SK-N-SH treated with all-trans-retinoic acid at 6 μM for 48 hours (cell line): ENCODE results near the gene ATL2.

ENCODE experiments used
- RARB ChIP-seq: fragments of 250-450 bp; sonication (Bioruptor Pico); IDR thresholded peaks from 2 replicates; pipeline ENCODE4 v1.8.0; 2021; ENCODE audit warnings: mild to moderate bottlenecking, moderate library complexity
- ZFP30 ChIP-seq: fragments of 450-650 bp; formaldehyde crosslinking; IDR thresholded peaks from 2 replicates; pipeline ENCODE4 v1.5.0; 2022; ENCODE audit warnings: mild to moderate bottlenecking, moderate library complexity

DNA sequence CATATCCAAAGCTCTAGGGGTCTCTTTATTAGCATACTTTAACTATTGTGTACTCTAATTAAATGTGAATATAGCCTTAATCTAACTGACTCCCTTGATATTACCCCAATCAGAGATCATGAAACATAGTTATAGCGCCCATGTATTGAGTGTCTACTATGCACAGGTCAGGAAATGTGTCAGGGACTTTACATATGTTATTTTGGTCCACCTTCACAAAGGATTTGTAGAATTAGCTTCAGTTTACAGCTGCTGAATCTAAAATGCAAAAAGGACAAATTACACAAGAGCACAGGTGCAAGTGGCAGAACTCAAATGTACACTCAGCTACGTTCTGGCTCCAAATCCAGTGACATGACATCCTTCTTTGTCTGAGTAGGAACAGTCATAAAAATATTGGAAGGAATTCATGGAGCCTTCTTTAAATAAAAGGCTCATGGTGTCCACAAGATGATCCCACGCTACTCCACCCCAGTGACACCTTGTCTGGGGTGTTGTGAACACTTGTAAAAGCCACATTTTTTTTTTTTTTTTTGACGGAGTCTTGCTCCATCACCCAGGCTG lies 38.7 kb upstream of the ATL2 start:
- TF ChIP-seq ZFP30 (CRISPR knock-in tag) (no peak), RARB (CRISPR knock-in tag) (no peak)
